DMS153 (cell line): ENCODE results near the gene JAM2.
"Not testable (repeated sequence)": the region's sequence is repeated elsewhere in the genome, so short reads cannot be mapped to it uniquely, and the experiment has no call there.

ENCODE experiments used
- DNase-seq: peaks from one replicate; lab custom pipeline; 2025; lab: John Stamatoyannopoulos, UW

The JAM2 gene

DNA sequence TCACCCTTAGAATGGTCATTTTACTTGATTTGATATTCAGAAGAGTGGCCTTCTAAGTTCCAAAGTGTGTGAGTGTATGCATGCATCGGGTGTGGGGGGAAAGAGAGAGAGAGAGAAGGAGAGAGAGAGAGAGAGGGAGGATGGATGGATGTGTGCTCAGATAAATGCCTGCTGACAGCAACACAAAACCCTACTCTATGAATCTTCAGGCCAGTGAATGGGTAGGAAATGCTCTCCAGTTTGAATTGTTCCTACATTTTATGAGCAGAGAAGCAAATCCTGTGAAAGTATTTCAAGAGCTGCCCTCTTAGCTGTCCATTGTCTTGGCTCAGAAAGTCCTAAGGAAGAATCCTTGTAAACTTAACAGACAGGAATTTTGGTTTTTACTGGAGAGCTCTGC lies 7.4 kb downstream of the JAM2 start:
- DNase-seq = no peak

DNA sequence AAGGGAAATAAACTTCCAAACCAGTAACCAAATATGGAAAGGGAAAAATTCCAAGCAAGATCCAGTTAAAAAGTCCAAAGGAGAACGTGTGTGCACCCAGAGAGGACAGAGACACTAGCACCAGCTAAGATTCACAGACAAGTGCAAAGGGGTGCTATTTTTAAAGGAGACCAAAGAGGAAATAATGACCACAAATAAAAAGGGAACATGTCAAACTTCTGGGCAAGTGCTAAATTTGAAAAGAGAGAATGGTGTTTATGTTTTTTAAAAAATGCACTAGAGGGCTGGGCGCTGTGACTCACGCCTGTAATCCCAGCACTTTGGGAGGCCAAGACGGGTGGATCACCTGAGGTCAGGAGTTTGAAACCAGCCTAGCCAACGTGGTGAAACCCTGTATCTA lies 8.6 kb downstream of the JAM2 start:
- DNase-seq = no peak

DNA sequence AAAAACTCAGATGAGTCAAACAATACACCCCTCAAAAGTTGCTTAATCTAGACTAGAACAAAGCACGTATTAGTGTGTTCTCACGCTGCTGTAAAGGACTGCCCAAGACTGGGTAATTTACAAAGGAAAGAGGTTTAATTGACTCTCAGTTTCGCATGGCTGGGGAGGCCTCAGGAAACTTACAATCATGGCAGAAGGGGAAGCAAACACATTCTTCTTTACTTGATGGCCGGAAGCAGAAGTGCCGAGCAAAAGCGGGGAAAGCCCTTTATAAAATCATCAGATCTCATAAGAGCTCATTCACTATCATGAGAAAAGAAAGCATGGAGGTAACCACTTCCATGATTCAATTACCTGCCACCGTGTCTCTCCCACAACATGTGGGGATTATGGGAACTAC lies 10.1 kb downstream of the JAM2 start:
- DNase-seq = no peak

DNA sequence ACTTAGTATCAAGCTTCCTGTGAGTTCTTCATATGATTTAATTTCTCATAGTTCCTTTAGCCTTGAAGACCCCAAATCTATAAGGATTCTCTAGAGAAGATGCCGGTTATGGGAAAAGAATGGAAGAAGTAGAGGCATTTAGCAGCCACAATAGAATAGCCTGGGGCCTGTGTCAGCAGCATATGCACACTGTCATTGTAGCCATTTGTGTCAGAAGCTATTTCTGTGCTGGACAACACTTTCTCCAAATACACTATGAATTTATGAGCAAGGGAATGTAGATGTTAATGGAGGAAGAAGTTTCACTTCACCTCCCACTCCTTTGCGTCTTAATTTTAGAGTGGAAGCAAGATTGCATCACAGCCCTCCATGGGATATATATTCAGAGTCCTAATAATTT lies 17.4 kb downstream of the JAM2 start:
- no peak for DNase-seq

DNA sequence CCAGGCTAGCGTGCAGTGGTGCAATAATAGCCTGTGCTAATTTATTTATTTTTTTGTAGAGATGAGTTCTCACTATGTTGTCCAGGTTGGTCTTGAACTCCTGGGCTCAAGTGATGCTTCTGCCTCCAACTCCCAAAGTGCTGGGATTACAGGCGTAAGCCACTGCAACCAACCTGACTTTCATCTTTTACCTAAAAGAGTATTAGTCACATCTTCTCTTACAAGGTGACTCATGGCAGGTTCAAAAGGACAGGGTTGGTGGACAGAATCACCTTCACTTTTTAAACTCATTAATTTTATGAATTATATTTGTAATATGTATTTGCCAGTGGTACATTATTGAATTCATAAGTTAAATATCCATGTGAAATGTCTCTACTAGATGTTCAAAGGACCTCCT lies 18.1 kb downstream of the JAM2 start:
- DNase-seq = no peak

DNA sequence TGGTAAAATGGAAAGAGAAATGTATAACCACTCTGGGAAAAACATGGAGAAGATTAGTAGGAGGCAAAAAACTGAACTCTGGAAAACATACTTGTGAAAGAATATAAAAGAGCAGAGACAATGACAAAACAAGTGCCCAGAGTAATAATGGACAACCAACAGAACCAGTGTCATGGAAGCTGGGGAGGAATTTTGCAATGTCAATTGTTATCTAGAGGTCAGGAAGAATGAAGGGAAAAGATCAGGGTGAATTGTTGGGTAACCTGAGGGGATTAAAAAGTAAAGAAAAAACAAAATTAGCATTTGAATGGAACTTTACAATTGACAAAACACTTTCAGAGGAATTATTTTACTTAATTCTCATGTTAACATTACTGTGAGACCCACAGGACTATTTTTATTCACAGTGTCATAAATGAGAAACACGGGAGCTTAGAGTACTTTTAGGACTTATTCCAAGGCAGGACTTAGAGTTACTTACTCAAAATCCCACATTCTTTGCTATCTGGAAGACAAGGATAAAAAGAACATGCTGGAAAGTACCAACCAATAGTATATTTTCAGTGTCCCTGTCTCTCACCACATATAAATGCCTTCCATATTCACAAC lies 19.5 kb downstream of the JAM2 start:
- DNase-seq = no peak

DNA sequence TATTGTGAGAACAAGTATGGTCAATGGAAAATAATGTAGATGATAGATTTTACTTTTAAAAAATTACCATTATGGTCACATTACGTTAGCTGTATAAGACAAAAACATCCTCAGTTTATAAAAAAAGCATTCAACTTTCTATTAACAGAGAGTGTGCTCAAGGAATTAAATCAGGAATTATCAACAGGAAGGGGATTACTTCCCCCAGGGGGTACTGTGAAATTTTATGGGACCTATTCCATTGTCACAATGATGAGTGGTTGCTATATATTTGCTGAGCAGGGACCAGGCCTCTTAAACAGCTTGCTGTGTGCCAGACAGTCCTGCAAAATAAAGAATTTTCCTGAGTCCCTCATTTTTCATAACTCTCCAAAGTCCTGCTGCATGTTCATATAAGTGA lies 21.2 kb downstream of the JAM2 start:
- no peak for DNase-seq

DNA sequence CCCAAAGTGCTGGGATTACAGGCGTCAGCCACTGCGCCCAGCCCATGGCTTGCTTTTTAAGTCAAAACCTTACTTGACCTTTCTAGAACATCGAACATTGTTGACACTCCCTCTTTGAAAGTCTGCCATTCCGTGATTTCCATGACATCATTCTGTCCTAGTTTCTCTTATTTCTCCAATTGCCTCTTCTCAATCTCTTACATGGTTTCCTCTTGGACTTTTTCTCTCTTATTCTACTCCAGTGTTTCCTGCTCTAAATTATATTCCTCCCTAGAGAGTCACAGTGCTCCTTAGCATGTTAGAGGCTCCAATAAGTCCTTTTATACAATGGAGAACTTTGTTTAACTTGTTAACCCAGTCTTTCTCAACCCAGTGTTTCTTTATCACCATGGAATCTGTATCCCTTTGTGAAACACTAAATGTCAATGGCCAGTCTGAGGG lies 25.5 kb downstream of the JAM2 start:
- DNase-seq = no peak

DNA sequence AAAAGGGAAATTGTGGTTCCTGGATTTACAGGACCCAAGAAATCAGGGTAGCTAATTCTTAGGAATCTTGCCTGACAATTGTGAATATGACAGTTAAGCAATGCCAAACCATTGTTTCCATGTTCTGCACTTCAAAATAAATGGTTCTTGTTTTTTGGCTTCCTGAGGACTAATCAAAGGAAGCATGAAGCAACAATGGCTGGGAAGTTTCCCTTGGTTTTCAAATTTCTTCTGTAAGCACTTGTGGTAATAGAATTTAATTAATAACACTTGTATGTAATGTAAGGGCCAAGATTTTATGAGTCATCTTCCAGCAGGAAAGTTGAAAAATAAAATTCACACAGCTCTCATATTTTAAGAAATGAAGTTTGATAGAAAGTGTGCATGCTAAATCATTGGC lies 31.7 kb downstream of the JAM2 start:
- no peak for DNase-seq

DNA sequence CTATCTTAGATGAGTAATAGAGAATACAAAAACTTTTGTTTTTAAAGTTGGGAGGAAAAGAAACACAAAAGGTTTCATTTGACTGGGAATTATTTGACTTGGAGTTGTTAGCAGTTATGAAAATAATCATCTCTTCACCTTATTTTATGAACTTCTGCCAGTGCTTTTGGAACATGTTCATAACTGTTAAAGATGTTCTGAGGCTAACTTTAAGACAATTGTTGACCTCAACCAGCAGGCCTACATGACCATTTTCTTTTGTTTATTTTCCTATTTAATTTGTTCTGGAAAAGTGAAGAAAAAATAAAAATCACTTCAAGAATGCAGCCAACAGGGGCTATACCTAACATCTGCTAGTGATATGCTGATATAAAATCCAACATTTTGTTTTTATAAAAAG lies 37.4 kb downstream of the JAM2 start:
- DNase-seq = no peak

DNA sequence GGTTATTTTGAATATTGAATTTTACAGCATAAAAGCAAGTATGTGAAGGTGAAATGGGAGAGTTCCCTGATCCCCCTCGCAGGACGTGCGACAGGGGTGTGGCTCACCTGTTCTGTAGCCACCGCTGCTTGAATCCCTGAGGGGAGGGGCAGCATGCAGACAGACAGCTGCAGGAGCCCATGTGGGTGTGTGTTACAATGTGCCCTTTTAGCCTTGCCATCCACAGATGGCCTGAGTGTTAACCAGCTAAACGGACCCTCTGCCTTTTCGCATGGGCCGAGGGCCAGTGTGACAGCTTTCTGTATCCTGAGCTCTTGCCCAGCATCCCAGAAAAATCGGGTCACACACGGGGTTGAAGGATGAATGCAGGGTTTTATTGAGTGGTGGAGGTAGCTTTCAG lies 43.3 kb downstream of the JAM2 start:
- no peak for DNase-seq

DNA sequence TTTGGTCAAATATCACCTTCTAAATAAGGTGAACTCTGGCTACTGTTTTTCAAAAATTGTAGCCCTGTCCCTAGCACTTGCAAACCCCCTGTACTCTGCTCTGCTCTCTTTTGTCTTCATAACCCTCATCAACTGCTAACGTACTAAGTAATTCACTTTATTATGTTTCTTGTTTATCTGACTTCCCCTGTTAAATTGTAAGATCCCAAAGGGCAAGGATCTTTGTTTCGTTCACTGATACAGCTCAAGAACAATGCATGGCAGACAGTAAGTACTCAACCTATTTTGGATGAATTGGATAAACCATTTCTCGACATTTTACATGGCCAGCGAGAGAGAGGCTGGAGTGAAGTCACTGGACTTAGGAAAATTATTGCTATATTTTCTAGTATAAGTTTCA lies 48.7 kb downstream of the JAM2 start:
- no peak for DNase-seq

DNA sequence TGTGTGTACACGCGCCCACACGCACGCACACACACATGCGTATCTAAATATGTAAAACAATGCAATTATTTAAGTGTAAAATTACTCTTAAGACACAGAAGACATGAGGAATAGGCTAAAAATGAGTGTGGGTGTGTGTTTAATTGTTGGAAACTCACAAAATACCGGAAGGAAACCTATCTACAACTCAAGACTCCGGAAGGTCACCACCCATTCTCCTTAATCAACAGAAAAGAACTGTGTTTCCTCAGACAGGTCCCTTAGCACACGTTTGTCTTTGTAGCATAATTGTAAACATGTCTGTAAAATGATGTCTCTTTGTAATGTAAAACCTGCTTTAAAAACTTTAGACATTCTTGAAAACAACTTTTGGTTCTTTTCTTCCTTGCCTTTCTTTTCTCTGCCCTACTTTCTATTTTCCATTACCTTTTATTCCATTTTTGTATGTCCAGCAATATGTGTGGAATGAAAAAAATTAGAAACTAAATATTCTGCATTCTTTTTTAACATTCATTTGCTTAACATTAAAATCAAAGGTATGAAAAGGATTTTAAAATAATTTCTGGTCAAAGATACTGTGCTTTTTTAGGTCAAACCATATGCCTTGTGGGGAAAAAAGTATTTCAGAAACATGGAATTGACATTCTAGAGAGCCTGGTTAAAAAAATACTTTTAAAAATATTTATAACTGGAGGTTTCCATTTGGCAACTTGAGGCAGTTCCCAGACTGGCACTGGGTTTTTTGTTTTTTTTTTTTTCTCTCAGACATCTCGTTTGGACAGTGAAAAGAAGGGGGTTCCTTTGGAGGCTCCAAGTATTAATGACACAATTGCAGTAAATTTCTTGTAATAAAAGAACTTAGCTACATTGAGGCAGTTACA lies 49.5 kb downstream of the JAM2 start:
- DNase-seq = no peak

DNA sequence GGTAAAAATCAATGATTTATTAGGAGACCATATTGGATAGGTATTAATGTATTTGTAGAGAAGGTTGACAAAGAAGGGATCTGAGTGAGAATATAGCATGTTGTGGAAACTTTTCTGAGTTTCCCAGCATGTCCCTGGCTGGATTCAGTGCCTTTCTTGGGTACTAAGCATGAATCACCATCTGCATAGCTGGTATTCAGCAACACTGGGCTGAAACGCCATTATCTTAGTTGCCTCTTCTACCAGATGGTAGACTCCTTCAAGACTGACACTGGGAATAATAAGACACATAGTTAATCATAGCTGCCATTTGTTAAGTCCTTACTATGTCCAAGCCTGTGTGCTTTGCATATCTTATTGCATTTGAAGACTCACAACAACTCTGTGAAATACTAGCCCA lies 50.2 kb downstream of the JAM2 start:
- DNase-seq = no peak

DNA sequence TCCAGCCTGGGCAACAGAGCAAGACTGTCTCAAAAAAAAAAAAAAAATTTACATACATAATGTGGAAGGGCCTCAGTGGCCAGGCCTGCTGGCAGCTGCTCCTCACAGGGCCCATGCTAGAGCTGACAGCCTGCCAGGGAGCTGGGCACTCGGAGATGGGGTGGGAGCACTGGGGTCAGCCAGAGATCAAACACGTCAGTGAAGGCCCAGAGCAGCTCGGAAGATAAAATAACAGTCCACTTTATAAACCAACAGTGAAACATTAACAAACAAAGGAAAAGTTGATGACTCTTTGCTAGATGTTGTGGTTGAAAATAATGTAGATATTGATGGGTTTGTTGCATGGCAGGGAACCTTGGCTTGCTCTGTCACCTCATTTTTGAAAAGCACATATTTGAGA lies 52.9 kb downstream of the JAM2 start:
- no peak for DNase-seq

DNA sequence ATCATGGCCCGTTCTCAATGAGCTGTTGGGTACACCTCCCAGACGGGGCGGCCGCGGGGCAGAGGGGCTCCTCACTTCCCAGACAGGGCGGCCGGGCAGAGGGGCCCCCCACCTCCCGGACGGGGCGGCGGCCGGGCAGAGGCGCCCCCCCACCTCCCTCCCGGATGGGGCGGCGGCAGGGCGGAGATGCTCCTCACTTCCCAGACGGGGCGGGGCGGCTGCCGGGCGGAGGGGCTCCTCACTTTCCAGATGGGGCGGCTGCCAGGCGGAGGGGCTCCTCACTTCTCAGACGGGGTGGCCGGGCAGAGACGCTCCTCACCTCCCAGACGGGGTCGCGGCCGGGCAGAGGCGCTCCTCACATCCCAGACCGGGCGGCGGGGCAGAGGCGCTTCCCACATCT lies 56.4 kb downstream of the JAM2 start:
- not testable (repeated sequence) for DNase-seq

DNA sequence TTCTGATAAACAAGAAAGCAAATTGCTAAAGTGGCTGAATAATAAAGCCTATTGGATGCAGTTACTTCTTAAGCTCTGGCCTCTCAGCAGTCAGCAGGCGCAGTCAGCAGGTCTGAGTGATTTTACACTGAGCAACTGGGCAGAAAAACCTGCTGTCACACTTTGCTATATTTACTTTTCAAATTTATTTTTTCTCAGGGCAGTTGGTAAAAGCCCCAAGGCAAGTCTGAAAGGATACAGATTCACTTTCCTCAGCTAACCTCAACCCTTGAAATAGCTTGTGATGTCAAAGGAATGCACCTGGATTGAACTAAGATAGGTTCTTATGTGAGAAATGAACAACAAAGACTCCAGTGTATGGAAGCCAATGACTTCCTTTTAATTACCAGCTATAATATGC lies 61.7 kb downstream of the JAM2 start:
- no peak for DNase-seq

DNA sequence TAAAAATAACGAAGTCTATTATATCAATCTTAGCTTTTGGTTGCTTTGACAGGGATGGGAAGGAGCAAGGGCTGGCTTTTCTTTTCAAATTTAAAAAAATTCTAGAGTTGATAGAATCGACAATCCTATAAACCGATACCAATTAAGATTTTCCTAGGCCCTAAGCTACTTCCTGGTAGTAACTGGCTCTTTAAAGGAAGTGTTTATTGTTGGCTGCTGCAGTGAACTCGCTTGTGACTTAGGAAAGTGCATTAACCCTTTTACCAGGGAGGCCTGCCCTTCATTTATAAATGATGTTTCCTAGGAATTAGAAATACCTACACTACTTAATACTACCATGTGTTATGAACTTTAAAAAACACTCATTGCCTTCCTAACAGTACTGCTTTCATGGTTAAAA lies 62.5 kb downstream of the JAM2 start:
- DNase-seq = no peak

DNA sequence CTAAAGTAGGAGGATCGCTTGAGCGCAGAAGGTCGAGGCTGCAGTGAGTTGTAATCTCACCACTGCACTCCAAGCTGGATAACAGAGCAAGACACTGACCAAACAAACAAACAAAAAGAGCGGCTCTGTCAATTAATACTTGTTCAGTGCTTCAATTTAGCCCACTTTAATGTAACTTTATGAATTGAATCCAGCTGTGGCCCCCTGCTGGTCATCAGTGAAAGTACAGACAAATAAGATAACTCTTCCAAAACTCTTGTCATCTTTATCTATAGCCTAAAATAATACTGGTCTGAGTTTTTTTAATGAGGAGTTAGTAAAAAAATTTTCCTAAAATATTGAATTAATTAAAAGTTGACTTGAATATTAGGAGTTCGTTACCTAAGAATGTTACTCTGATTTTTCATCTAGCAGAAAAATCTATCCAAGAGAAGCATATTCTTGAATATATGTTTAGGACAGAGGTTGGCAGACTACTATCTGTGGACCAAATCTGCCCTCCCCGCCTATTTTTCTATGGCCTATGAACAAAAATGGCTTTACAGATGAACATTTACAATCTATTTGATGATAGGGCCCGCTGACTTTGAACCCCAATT lies 69.5 kb downstream of the JAM2 start:
- no peak for DNase-seq

DNA sequence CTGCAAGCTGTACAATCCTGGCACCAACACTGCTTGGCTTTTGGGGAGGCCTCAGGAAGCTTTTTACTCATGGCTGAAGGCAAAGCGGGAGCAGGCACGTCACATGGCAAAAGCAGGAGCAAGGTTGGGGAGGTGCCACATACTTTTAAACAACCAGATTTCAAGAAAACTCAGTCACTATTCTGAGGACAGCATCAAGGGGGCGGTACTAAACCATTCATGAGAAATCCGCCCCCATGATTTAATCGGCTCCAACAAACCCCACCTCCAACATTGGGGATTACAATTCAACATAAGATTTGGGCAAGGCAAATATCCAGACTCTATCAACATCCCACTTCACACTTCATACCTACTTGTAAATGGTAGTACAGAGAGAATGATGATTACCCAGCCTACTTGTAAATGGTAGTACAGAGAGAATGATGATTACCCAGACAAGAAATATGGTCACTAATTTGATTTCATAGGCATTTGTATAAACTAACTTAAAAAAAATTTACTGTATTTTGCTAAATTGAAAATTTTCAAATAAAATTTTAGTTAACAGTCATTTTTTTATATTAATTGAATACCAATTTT lies 70.7 kb downstream of the JAM2 start:
- no peak for DNase-seq

DNA sequence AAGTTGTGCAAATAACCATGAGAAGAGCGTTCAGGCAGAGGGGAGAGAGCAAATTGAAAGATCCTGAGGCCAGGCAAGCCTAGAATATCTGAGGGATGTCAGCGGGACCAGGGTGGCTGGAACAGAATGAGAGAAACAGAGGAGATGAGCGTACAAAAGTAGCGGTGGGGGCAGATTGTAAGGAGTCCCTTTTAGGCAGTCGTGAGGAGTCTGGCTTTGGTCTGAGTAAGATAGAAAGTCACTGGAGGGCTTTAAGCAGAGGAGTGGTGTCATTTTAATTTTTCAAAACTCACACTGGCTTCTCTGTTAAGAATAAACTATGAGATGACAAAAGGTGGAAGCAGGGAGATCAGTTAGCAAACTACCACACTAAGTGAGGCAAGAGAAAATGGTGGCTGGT lies 71.5 kb downstream of the JAM2 start:
- DNase-seq = no peak

DNA sequence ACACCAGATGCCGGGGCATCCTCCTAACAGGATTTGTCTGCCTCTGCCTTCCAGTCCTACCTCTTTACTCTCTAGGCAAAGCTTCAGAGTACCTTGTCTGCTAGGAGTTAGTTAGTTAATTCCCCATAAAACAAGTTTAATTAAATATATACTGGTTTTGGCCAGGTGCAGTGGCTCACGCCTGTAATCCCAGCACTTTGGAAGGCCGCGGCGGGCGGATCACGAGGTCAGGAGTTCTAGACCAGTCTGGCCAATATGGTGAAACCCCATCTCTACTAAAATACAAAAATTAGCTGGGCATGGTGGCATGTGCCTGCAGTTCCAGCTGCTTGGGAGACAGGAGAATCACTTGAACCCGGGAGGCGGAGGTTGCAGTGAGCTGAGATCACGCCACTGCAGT lies 75.0 kb downstream of the JAM2 start:
- DNase-seq = not testable (repeated sequence)
